OCI-LY3 (cell line): ENCODE measurements around the gene SORL1.

Experiments used
- H2AFZ ChIP-seq: fragments of 200-600, 300-600 bp; shearing (Covaris generic); 2 replicates; pipeline ENCODE4 v1.6.0; 2014; ENCODE audit warnings: antibody characterized with exemption, low read depth, low read length
- H3K27ac ChIP-seq: fragments of 200-600, 300-600 bp; sonication (generic); 2 replicates; pipeline ENCODE4 v1.5.1; 2014; ENCODE audit warnings: mild to moderate bottlenecking, low read length, moderate library complexity, mixed read lengths
- H3K27me3 ChIP-seq: fragments of 200-600, 300-600 bp; sonication (generic); 2 replicates; pipeline ENCODE4 v1.6.1; 2014; ENCODE audit warnings: low read depth, low read length, mixed read lengths
- H3K36me3 ChIP-seq: fragments of 200-600, 300-600 bp; sonication (generic); replicated peaks from 2 replicates; pipeline ENCODE3; 2014; ENCODE audit warnings: low read depth, low read length, mixed read lengths
- H3K4me1 ChIP-seq: fragments of 300-600, 200-600 bp; sonication (generic); 2 replicates; pipeline ENCODE4 v1.6.1; 2014; ENCODE audit warnings: low read length, mixed read lengths
- H3K4me2 ChIP-seq: fragments of 200-600, 300-600 bp; sonication (generic); 2 replicates; pipeline ENCODE4 v1.6.1; 2014; ENCODE audit warnings: low read length, mixed read lengths
- H3K4me3 ChIP-seq: fragments of 300-600, 200-600 bp; sonication (generic); 2 replicates; pipeline ENCODE4 v1.5.1; 2014; ENCODE audit warnings: antibody characterized with exemption, mild to moderate bottlenecking, low read length, moderate library complexity
- H3K79me2 ChIP-seq: fragments of 300-600, 200-600 bp; shearing (Covaris generic); 2 replicates; pipeline ENCODE4 v1.6.1; 2014; ENCODE audit warnings: mild to moderate bottlenecking, low read length, mixed read lengths
- H3K9ac ChIP-seq: fragments of 300-600, 200-600 bp; shearing (Covaris generic); 2 replicates; pipeline ENCODE4 v1.6.0; 2014; ENCODE audit warnings: mild to moderate bottlenecking, low read length, moderate library complexity
- H3K9me3 ChIP-seq: fragments of 200-600, 300-600 bp; shearing (Covaris generic); 2 replicates; pipeline ENCODE4 v1.6.1; 2014; ENCODE audit warnings: low read length, mixed read lengths; ENCODE audit not compliant: insufficient read depth
- H4K20me1 ChIP-seq: fragments of 200-600, 300-600 bp; sonication (generic); 2 replicates; pipeline ENCODE4 v1.6.1; 2016; ENCODE audit warnings: low read length, mixed read lengths; ENCODE audit not compliant: insufficient read depth
- EZH2phosphoT487 ChIP-seq: fragments of 200-600 bp; shearing (Covaris generic); IDR thresholded peaks from 2 replicates; pipeline ENCODE4 v1.6.1; 2018; ENCODE audit warnings: antibody characterized with exemption, mixed run types, low read depth
- TF ChIP-seq, protein P1 (sequence below): fragments of 200-600, 300-600 bp; sonication (generic); IDR thresholded peaks from 2 replicates; pipeline ENCODE4 v1.5.1; 2014; ENCODE audit warnings: antibody characterized with exemption, low read length, low read depth

The SORL1 gene

DNA sequence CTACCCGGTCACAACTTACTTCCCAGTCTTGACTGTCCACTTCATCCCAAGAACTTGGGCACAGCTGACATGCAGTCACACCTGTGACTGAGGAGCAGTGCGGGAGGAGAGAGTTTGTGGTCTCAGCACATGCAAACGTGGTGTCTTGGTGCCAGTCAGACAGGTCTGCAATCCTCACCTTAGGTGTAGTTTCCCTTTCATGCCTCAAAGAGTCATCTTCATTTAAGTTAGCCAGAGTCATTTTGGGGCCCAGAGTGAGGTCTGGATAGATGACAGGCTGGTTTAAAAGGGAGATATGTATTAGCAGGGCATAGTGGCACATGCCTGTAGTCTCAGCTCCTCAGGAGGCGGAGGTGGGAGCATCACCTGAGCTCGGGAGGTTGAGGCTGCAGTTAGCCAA lies 109.1 kb downstream of the SORL1 start:
- Histone ChIP-seq H3K4me2 (no peak overlapping the region), H3K79me2 (peaks cover 28% of the 10 kb centered on the region), H2AFZ (no peak overlapping the region), H4K20me1 (no peaks in the 10 kb centered on the region), H3K36me3 (peaks cover 91% of the 10 kb centered on the region), H3K27ac (no peak overlapping the region), H3K4me3 (no peak overlapping the region), H3K4me1 (peaks cover 15% of the 10 kb centered on the region), H3K9ac (no peak overlapping the region), H3K27me3 (no peaks in the 10 kb centered on the region), H3K9me3 (no peaks in the 10 kb centered on the region)
- TF ChIP-seq, protein P1, sequence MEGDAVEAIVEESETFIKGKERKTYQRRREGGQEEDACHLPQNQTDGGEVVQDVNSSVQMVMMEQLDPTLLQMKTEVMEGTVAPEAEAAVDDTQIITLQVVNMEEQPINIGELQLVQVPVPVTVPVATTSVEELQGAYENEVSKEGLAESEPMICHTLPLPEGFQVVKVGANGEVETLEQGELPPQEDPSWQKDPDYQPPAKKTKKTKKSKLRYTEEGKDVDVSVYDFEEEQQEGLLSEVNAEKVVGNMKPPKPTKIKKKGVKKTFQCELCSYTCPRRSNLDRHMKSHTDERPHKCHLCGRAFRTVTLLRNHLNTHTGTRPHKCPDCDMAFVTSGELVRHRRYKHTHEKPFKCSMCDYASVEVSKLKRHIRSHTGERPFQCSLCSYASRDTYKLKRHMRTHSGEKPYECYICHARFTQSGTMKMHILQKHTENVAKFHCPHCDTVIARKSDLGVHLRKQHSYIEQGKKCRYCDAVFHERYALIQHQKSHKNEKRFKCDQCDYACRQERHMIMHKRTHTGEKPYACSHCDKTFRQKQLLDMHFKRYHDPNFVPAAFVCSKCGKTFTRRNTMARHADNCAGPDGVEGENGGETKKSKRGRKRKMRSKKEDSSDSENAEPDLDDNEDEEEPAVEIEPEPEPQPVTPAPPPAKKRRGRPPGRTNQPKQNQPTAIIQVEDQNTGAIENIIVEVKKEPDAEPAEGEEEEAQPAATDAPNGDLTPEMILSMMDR: no peak
- TF ChIP-seq EZH2phosphoT487: no peak

DNA sequence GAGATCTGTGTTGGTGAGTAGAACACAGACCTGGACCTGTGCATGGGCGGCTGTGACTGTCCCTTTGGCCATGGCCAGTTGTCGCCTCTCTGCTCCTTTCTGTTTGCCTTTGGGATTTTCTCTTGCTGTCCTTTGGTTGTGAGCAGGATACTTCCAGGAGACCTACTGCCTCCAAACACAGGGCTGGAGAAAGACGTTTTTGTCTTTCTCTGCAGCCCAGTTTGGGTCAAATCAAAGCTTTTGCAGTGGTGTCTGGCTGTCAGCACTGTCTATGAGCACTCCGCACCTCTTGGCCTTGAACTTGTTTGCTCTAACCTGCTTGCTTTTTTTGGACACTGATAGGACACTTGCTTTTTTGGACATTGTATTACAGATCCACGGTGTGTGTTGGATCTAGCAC lies 109.6 kb downstream of the SORL1 start:
- Histone ChIP-seq H3K4me3 (no peak overlapping the region), H4K20me1 (no peaks in the 10 kb centered on the region), H3K9me3 (no peaks in the 10 kb centered on the region), H3K36me3 (peaks cover 91% of the 10 kb centered on the region), H3K79me2 (peaks cover 33% of the 10 kb centered on the region), H3K4me2 (no peak overlapping the region), H3K9ac (no peak overlapping the region), H3K27me3 (no peaks in the 10 kb centered on the region), H3K27ac (no peak overlapping the region), H3K4me1 (peaks cover 16% of the 10 kb centered on the region), H2AFZ (no peak overlapping the region)
- no peak for TF ChIP-seq EZH2phosphoT487
- TF ChIP-seq, protein P1: no peak

DNA sequence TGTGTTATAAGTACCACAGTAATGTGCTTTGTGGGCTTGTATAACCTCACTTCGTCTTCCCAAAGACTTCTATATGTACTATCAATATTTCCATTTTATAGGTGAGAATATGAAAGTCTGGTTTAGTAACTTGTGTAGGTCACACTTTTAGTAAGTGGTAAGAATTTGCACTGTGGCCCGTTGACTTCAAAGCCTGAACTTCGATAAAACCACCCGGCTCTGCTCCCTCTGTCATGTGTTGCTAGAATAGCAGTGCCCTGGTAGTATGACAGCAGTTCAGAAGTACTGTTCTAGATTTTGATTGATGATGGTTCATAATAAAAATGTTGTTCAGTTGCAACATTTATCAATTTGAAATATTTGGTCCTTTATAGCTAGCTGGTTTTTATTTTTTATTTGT lies 110.9 kb downstream of the SORL1 start:
- H3K4me2 ChIP-seq: no peak overlapping the region
- no peak overlapping the region for H3K9ac ChIP-seq
- TF ChIP-seq, protein P1: no peak
- no peak for TF ChIP-seq EZH2phosphoT487
- H3K36me3 ChIP-seq: peaks cover 91% of the 10 kb centered on the region
- H3K27me3 ChIP-seq: no peaks in the 10 kb centered on the region
- no peak overlapping the region for H3K4me3 ChIP-seq
- H2AFZ ChIP-seq: no peak overlapping the region
- peaks cover 36% of the 10 kb centered on the region for H3K79me2 ChIP-seq
- no peaks in the 10 kb centered on the region for H3K9me3 ChIP-seq
- H3K27ac ChIP-seq: no peak overlapping the region
- no peaks in the 10 kb centered on the region for H4K20me1 ChIP-seq
- peaks cover 17% of the 10 kb centered on the region for H3K4me1 ChIP-seq

DNA sequence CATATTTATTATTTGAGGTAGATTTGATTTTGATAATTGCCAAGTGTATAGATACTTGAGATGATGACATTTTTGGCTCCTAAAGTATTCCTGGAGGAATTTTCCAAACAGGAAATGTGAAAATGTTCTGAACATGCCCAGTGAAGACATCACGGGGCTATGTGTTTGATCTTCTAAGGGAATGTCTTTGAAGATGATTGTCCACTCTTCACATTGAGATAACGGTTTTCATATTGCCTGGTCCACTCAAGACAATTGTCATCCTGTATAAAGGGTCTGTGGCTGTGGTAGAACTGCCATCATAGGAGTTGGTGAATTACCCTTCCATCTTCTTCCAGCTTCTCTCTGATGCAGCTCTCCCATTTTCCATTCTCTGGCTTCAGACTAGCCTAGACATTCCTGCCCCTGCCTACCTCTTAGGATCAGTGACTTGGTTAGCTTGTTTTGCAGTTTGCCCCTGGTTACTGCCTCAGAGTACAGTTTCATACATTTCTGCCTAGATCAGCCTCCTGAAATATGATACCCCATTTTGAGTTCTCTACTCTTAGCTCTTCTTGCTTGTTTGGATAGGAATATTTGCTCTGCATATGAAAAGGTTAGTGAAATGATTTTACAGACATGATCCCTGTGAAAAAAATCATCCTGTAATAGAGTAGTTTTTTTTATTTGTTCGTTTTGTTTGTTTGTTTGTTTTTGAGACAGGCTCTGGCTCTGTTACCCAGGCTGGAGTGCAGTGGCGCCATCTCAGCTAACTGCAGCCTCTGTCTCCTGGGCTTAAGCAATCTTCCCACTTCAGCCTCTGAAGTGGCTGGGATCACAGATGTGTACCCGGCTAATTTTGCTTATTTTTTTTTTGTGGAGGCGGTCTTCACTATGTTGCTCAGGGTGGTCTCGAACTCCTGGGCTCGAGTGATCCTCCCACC lies 112.0 kb downstream of the SORL1 start:
- no peak overlapping the region for H3K4me3 ChIP-seq

More for the DNA sequence above, 112.0 kb downstream of the SORL1 start:
- Histone ChIP-seq H3K27me3 (no peaks in the 10 kb centered on the region), H3K9me3 (no peaks in the 10 kb centered on the region), H3K4me1 (peaks cover 28% of the 10 kb centered on the region), H3K27ac (no peak overlapping the region), H2AFZ (no peak overlapping the region), H3K79me2 (peaks cover 36% of the 10 kb centered on the region), H3K9ac (no peak overlapping the region), H4K20me1 (no peaks in the 10 kb centered on the region), H3K4me2 (no peak overlapping the region), H3K36me3 (peaks cover 84% of the 10 kb centered on the region)
- TF ChIP-seq, protein P1: no peak
- TF ChIP-seq EZH2phosphoT487: no peak
